GM23338 (cell line): ENCODE data around the gene ROR1.

Experiments
- CREB1 ChIP-seq: fragments of 250-450 bp; sonication (Bioruptor Pico); IDR thresholded peaks from 2 replicates; pipeline ENCODE4 v1.5.0; 2020; ENCODE audit warnings: low read depth, mild to moderate bottlenecking, moderate library complexity
- CTCF ChIP-seq, 2 experiments: fragments of 200-600 bp in 1 of 2; sonication (generic) in 1 of 2; conservative IDR thresholded peaks; 2 replicates each; pipeline versions ENCODE4 v1.5.1 to v1.6.1; 2016 to 2017; ENCODE audit warnings: antibody characterized with exemption in 2 of 2, low read depth in 2 of 2, mild to moderate bottlenecking in 2 of 2, moderate library complexity in 1 of 2
- EZH2 ChIP-seq: fragments of 200-600 bp; sonication (generic); IDR thresholded peaks from one replicate; pipeline ENCODE4 v1.8.0; 2017; ENCODE audit warnings: antibody characterized with exemption, mild to moderate bottlenecking, low read depth; ENCODE audit not compliant: unreplicated experiment
- EZH2phosphoT487 ChIP-seq: fragments of 200-600 bp; sonication (generic); IDR thresholded peaks from one replicate; pipeline ENCODE4 v1.8.1; 2018; ENCODE audit warnings: antibody characterized with exemption; ENCODE audit not compliant: unreplicated experiment
- NANOG ChIP-seq: IDR thresholded peaks from 2 replicates; pipeline ENCODE4 v1.6.1; 2016; ENCODE audit warnings: antibody characterized with exemption, borderline replicate concordance
- POLR2AphosphoS5 ChIP-seq: IDR thresholded peaks from 2 replicates; pipeline ENCODE4 v1.6.1; 2016; ENCODE audit warnings: antibody characterized with exemption, low read depth
- REST ChIP-seq: IDR thresholded peaks from one replicate; pipeline ENCODE4 v1.6.1; 2018; ENCODE audit warnings: antibody characterized with exemption; ENCODE audit not compliant: unreplicated experiment

- TF ChIP-seq CTCF (conservative IDR thresholded peaks at IDR 0.05; ENCODE audit: low read depth in 2 of 2) (no peak), POLR2AphosphoS5 (no peak), REST (no peak), EZH2 (no peak), EZH2phosphoT487 (no peak), CREB1 (no peak), NANOG (no peak)
Measured at GRCh38 chr1:64051796-64052195, 278.0 kb downstream of the ROR1 start.
